SU-DHL-6 (cell line): ENCODE measurements around the gene TUBA3E.
"Not testable (repeated sequence)": the region's sequence is repeated elsewhere in the genome, so short reads cannot be mapped to it uniquely, and the experiment has no call there.

Experiments used
- CTCF ChIP-seq: fragments of 200-600 bp; sonication (generic); IDR thresholded peaks from one replicate; pipeline ENCODE4 v1.5.1; 2017; ENCODE audit warnings: antibody characterized with exemption, mild to moderate bottlenecking, low read length, moderate library complexity; ENCODE audit not compliant: insufficient read depth, poor library complexity, severe bottlenecking
- EZH2phosphoT487 ChIP-seq: fragments of 200-600 bp; sonication (generic), shearing (Covaris generic); conservative IDR thresholded peaks from 2 replicates; pipeline ENCODE4 v1.6.1; 2018; ENCODE audit warnings: mild to moderate bottlenecking, antibody characterized with exemption, low read length, moderate library complexity, mixed read lengths

GRCh38 chr2:130155956-130156623 lies 42.1 kb downstream of the TUBA3E start:
- TF ChIP-seq CTCF, EZH2phosphoT487: not testable (repeated sequence)
